Kidney capillary endothelial cell (primary cell): Measurements from ENCODE around the gene LTN1.
"Not testable (repeated sequence)": the region's sequence is repeated elsewhere in the genome, so short reads cannot be mapped to it uniquely, and the experiment has no call there.

Experiments
- DNase-seq: peaks from one replicate; pipeline ENCODE4 v3.0.0-alpha.2; 2018; ENCODE audit warnings: low spot score

LTN1 gene

GRCh38 chr21:28931708-28932372 lies 60.8 kb downstream of the LTN1 start:
- not testable (repeated sequence) for DNase-seq

GRCh38 chr21:28928578-28929420 lies 63.9 kb downstream of the LTN1 start:
- no peak for DNase-seq

DNA sequence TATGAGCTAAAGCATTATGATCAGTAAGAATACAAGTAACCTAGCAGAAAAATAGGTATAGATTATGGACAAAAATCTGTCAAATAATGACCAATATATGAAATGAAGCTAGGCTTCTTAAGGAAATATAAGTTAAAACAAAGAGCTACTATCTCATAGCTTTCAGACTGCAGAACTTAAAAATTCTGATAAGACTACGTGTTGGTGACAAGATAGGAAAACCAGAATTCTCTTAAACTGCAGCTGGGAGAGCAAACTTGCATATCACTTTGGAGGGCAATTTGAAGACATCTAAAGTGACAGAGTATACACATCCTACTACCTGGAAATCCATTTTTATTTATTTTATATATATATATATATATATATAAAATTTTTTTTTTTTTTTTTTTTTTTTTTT lies 65.5 kb downstream of the LTN1 start:
- DNase-seq, result no peak

DNA sequence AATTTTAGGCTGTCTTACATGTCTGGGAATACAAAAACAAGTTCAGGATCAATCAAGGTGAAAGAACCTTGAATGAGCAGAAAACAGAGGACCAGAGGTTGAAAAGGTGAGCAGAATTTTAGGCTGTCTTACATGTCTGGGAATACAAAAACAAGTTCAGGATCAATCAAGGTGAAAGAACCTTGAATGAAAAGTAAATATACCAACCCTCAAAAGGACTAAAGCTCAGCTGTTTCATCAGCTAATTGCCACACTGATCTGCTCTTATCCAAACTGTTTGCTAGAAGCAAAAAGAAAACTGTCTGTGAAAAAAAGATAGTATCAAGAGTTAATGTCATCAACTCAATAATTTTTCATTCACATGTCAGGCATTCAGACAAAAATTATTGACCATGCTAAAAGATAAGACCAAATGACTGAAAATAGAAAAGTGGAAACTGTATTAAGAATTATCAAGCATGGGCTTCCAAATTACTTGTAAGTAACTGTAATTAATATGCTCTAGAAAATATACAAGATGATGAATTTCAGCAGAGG lies 69.2 kb downstream of the LTN1 start:
- no peak for DNase-seq

DNA sequence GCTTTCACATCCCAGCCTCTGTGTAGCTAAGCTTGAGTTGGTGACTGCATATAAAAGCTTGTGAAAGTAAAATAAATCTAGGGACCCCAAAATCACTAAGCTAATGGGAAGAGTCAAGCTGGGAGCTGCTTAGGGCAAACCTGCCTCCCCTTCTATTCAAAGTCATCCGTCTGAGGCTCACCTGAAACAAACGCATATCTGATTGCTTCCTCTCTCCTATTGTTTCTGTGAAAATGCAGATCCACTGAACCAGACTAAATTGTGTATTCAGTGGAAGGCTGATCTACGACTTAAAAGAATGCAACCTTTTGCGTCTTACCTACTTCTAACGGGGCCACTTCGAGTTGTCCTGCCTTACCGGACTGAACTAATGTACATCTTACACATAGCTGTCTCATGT lies 70.3 kb downstream of the LTN1 start:
- DNase-seq, result no peak

DNA sequence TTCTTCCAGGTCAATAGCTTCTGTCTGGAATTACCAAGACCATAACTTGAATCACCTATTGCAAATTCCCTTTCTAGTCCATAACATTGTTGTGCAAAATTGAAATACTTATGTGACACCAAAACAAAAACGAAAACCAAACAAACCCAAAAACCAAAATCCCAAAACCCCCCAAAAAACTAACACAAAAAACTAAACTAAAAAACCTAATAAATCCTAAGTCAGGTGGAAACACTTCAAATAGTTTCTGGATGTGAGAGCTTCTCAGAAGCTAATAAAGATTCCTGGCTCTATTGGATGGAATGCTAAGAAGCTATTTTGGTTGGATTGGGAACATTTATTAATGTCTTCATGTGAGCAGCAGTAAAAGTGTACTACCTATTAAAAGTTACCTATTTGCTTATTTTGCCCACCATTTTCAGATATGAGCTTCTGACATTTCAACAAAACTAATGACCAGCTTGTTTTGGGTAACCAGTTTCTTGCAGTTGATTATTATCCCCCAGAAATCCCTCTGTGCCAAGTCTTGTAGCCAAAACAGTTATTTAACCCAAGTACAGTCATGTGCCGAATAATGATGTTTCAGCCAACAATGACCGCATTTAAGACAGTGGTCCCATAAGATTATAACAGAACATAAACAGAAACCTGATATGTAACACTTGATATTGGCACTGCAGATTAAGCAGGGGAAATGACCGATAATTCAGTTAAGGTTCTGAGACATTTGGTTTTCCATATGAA lies 76.4 kb downstream of the LTN1 start:
- no peak for DNase-seq

DNA sequence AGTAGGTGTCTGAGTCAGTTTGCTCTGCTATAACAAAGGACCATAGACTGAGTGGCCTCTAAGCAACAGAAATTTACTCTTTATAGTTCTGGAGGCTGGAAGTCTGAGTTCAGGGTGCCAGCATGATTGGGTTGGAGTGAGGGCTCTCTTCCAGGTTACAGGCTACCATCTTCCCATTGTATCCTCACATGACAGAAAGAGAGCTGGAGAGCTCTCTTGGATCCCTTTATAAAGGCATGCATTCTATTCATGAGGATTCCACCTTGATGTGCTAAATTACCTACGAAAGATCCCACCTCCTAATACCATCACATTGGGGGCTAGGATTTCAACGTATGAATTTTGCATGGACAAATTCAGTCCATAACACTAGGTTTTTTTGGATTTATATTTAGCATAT lies 79.6 kb downstream of the LTN1 start:
- no peak for DNase-seq

- no peak for DNase-seq
Observed at GRCh38 chr21:28910280-28910887, 82.3 kb downstream of the LTN1 start.

DNA sequence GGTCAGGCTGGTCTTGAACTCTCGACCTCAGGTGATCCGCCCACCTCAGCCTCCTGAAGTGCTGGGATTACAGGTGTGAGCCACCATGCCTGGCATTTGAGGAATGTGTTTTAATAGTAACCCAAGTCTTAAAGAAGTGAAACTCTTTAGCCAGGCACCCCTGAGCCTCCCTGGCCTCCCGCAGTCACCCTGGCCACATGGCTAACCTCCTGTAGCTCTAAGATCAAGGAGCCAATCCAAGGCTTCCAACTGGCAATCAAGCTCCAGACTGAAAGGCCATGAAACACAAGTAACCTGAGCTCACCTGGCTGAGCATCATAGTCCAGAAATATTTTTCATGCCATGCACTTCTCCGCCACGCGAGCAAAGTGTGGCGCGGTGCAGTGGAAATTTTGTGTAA lies 84.3 kb downstream of the LTN1 start:
- no peak for DNase-seq

DNA sequence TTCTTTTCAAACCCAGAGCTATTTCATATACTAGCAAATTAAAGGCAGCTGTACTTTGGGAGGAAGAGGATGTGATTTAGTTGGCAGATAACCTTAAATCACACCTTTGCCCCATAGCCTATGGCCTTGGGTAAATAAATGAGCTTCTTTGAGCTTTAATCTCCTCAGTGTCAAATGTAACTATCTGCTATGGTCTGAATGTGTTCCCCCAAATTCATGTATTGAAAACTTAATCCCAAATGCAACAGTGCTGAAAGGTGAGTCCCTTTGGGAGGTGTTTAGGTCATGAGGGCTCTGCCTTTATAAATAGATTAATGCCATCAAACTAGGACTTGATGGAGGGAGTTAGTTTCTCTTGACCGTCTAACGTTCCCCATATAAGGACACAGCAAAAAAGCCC lies 85.8 kb downstream of the LTN1 start:
- no peak for DNase-seq

DNA sequence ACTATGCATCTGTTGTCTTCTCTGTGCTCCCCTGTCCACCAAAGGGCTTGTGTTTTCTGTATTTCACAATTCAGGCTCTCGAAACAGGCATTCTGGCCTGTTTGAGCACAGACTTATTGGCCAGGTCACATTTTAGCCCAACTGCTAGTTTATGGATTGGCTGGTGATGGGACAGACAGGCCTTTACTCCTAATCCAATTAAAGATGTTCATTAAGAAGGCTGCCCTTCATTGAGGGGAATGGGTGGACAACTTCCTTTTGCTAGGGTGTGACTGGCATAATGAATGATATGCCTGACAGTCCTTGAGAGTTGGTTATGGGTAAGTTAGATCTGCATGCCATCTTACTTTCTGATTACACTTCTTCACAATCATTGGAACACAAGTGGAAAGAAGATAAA lies 86.4 kb downstream of the LTN1 start:
- DNase-seq, result no peak

GRCh38 chr21:28904961-28905435 lies 87.7 kb downstream of the LTN1 start:
- no peak for DNase-seq

- DNase-seq, result no peak
Observed at GRCh38 chr21:28903448-28903847, 89.2 kb downstream of the LTN1 start.

DNA sequence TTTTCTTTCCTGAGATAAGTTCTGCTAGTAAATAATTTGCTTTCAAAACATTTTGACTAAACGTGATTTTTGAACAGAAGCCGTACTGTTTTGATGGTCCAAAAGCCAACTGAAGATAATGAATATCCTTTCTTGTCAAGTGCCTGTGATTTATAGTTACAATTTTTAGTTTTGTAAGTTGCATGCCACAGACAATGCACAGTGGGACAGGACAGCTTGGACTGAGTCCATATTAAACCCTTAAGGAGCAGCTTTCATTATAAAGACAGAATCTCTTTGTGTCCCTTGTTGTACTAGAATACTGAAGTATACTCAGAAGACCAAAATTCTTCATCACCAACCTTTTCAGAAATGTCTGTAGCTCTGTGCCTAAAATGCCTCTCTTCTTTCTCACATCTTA lies 92.2 kb downstream of the LTN1 start:
- DNase-seq, result no peak

DNA sequence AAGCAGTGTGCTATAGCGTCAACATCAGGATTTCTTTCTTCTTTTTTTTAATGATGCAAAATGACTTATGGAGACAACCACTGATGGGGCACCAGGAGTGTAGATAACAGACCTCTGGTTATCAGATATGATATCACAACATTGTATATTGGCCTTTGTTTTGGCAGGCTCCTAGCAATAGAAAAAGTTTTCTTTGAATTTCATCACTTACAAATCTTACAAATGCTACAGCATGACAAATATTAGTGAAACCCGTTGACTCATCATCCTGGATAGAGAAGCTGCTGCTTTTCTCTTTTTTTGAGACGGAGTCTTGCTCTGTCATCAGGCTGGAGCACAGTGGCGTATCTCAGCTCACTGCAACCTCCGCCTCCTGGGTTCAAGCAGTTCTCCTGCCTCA lies 92.9 kb downstream of the LTN1 start:
- no peak for DNase-seq

GRCh38 chr21:28899220-28899619 lies 93.5 kb downstream of the LTN1 start:
- no peak for DNase-seq

DNA sequence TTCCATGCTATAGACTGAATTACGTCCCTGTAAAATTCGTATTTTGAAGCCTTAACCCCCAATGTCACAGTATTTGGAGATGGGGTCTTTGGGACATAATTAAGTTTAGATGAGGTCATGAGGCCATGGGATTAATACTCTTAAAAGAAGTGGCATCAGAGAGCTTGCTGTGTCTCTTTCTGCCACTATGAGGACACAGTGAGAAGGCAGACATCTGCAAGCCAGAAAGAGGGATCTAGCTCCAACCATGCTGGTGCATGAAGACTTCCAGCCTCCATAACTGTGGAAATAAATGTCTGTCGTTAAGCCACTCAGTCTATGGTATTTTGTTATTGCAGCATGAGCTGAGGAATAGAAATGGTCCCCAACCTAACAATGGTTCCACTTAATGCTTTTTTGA lies 99.0 kb downstream of the LTN1 start:
- no peak for DNase-seq

GRCh38 chr21:28892199-28893111 lies 100.2 kb downstream of the LTN1 start:
- no peak for DNase-seq

- no peak for DNase-seq
Observed at GRCh38 chr21:28885853-28886177, 106.9 kb downstream of the LTN1 start.

GRCh38 chr21:28884976-28885852 lies 107.5 kb downstream of the LTN1 start:
- peak; percentile 85 for DNase-seq
